Measurements from ENCODE around the gene AK1. TPM values are rescaled to one million over a fixed set of nuclear protein-coding genes. Genes with fewer than 3 reads are reported as not detected.

The AK1 gene
- 100 to 1,000 TPM; 263 to 398 TPM for total RNA-seq

GRCh38 chr9:127877566-127877998, at the start of gene AK1:
Gene AK1 (minus strand): TSS chr9:127877675. CDS start chr9:127874617, 3,058 bp downstream.
- Histone ChIP-seq H3K4me1 (peaks cover 2 to 60% of the 10 kb centered on the region in 2 donors), H3K4me3 (peak within 1 kb of the TSS; percentile 76 to 77), H3K27ac (peak within 1 kb of the TSS; percentile 93 to 94), H3K9me3 (no peaks in the 10 kb centered on the region), H3K27me3 (no peaks in the 10 kb centered on the region), H3K36me3 (peaks cover 8% of the 10 kb centered on the region)
- DNase-seq (ENCODE audit: low spot score), result peak; percentile 84
- TF ChIP-seq CTCF (IDR thresholded peaks at IDR 0.05), result no peak

GRCh38 chr9:127926906-127927200, 49.4 kb upstream of the AK1 start:
- TF ChIP-seq CTCF (IDR thresholded peaks at IDR 0.05), result no peak
- Histone ChIP-seq H3K4me3 (peak overlapping the region in 1 of 2 donors; percentile 10), H3K4me1 (peaks cover 0 to 43% of the 10 kb centered on the region in 2 donors), H3K27me3 (peaks cover 5 to 16% of the 10 kb centered on the region in 2 donors), H3K9me3 (no peaks in the 10 kb centered on the region), H3K27ac (no peak overlapping the region), H3K36me3 (no peaks in the 10 kb centered on the region)
- no peak for DNase-seq (ENCODE audit: low spot score)

- no peak for DNase-seq (ENCODE audit: low spot score)
- no peak overlapping the region for H3K4me3 ChIP-seq
- H3K36me3 ChIP-seq, result no peaks in the 10 kb centered on the region
- H3K27ac ChIP-seq, result no peak overlapping the region
- no peak for TF ChIP-seq CTCF (IDR thresholded peaks at IDR 0.05)
- H3K4me1 ChIP-seq, result peaks cover 0 to 44% of the 10 kb centered on the region in 2 donors
- no peaks in the 10 kb centered on the region for H3K9me3 ChIP-seq
- peaks cover 5 to 16% of the 10 kb centered on the region in 2 donors for H3K27me3 ChIP-seq
These were observed 48.8 kb upstream of the AK1 start for GRCh38 chr9:127925959-127926905.

GRCh38 chr9:127924736-127925444, 47.4 kb upstream of the AK1 start:
- Histone ChIP-seq H3K27ac (no peak overlapping the region), H3K4me1 (peaks cover 0 to 35% of the 10 kb centered on the region in 2 donors), H3K9me3 (no peaks in the 10 kb centered on the region), H3K27me3 (peaks cover 5 to 16% of the 10 kb centered on the region in 2 donors), H3K36me3 (no peaks in the 10 kb centered on the region), H3K4me3 (no peak overlapping the region)
- TF ChIP-seq CTCF (IDR thresholded peaks at IDR 0.05), result no peak
- DNase-seq (ENCODE audit: low spot score), result no peak

GRCh38 chr9:127923771-127924170, 46.3 kb upstream of the AK1 start:
- Histone ChIP-seq H3K27ac (no peak overlapping the region), H3K4me1 (peaks cover 0 to 46% of the 10 kb centered on the region in 2 donors), H3K4me3 (no peak overlapping the region), H3K36me3 (no peaks in the 10 kb centered on the region), H3K27me3 (peaks cover 5 to 16% of the 10 kb centered on the region in 2 donors), H3K9me3 (no peaks in the 10 kb centered on the region)
- no peak for TF ChIP-seq CTCF (IDR thresholded peaks at IDR 0.05)
- DNase-seq (ENCODE audit: low spot score), result no peak
